CD8-positive, alpha-beta memory T cell (primary cell): ENCODE measurements around the gene POLQ. TPM values are rescaled to one million over a fixed set of nuclear protein-coding genes. Genes with fewer than 3 reads are reported as not detected.

Source experiments
- CTCF ChIA-PET: fragments of 350-600 bp; sonication (Branson Sonifier 250); formaldehyde crosslinking; loops from one replicate; lab custom pipeline; 2021; ENCODE audit warnings: antibody characterized with exemption; lab: Charles Lee
- POLR2A ChIA-PET: fragments of 350-600 bp; sonication (Branson Sonifier 250); formaldehyde crosslinking; loops from one replicate; lab custom pipeline; 2021; ENCODE audit warnings: antibody characterized with exemption; lab: Charles Lee
- DNase-seq, 5 donors: peaks; one replicate each; pipeline versions ENCODE4 v3.0.0 to v3.0.0-alpha.2; 2020 to 2022; ENCODE audit warnings: mixed read lengths in 1 of 5
- H3K27ac ChIP-seq: one replicate; pipeline ENCODE4 v1.7.0; 2013; ENCODE audit warnings: low read depth, mild to moderate bottlenecking, low read length, moderate library complexity
- H3K27me3 ChIP-seq: 2 replicates; pipeline ENCODE4 v1.7.0; 2013; ENCODE audit warnings: low read length, mild to moderate bottlenecking; ENCODE audit not compliant: insufficient read depth, poor library complexity, severe bottlenecking
- H3K36me3 ChIP-seq: 2 replicates; pipeline ENCODE4 v1.7.0; 2013; ENCODE audit warnings: mild to moderate bottlenecking, low read length, moderate library complexity; ENCODE audit not compliant: insufficient read depth
- H3K4me1 ChIP-seq: 2 replicates; pipeline ENCODE4 v1.7.0; 2013; ENCODE audit warnings: mild to moderate bottlenecking, low read length, moderate library complexity; ENCODE audit not compliant: insufficient read depth
- H3K4me3 ChIP-seq: 2 replicates; pipeline ENCODE4 v1.7.0; 2013; ENCODE audit warnings: mild to moderate bottlenecking, low read length
- H3K9me3 ChIP-seq: 2 replicates; pipeline ENCODE4 v1.7.0; 2013; ENCODE audit warnings: mild to moderate bottlenecking, low read length
- H3K27ac Mint-ChIP-seq, 8 donors: one replicate each; pipeline ENCODE4 v1.8.0; 2020 to 2021; ENCODE audit warnings: mixed read lengths in 8 of 8, mild to moderate bottlenecking in 6 of 8, inconsistent platforms in 3 of 8, moderate library complexity in 3 of 8
- H3K27me3 Mint-ChIP-seq, 2 donors: one replicate each; pipeline ENCODE4 v1.8.0; 2020 to 2021; ENCODE audit warnings: mixed read lengths in 2 of 2, mild to moderate bottlenecking in 1 of 2, moderate library complexity in 1 of 2
- H3K36me3 Mint-ChIP-seq, 3 donors: one replicate each; pipeline ENCODE4 v1.8.0; 2020 to 2021; ENCODE audit warnings: mixed read lengths in 3 of 3, inconsistent platforms in 1 of 3, mild to moderate bottlenecking in 1 of 3
- H3K4me1 Mint-ChIP-seq, 3 donors: one replicate each; pipeline ENCODE4 v1.8.0; 2020 to 2021; ENCODE audit warnings: mixed read lengths in 3 of 3, inconsistent platforms in 1 of 3, mild to moderate bottlenecking in 1 of 3
- H3K4me3 Mint-ChIP-seq, 7 donors: one replicate each; pipeline ENCODE4 v1.8.0; 2020 to 2021; ENCODE audit warnings: mixed read lengths in 7 of 7, mild to moderate bottlenecking in 6 of 7, moderate library complexity in 4 of 7, inconsistent platforms in 2 of 7
- H3K9me3 Mint-ChIP-seq, 5 donors: one replicate each; pipeline ENCODE4 v1.8.0; 2020 to 2022; ENCODE audit warnings: mixed read lengths in 5 of 5, mild to moderate bottlenecking in 3 of 5, moderate library complexity in 2 of 5, inconsistent platforms in 1 of 5
- polyA plus RNA-seq: library from polyadenylated mRNA; unstranded; fragments of 300-500 nt; fragmentation: Illumina TruSeq; gene quantifications from one replicate; pipeline ENCODE4 v1.2.3, GENCODE V29; 2021
- total RNA-seq, 2 experiments: library from RNA; stranded (reverse); gene quantifications; one replicate each; pipeline ENCODE4 v1.2.3, GENCODE V29; 2021

Gene POLQ
- total and polyA plus RNA-seq, 3 experiments from 2014 or later = 0.05 to 12.4 (median 12.4) TPM

DNA sequence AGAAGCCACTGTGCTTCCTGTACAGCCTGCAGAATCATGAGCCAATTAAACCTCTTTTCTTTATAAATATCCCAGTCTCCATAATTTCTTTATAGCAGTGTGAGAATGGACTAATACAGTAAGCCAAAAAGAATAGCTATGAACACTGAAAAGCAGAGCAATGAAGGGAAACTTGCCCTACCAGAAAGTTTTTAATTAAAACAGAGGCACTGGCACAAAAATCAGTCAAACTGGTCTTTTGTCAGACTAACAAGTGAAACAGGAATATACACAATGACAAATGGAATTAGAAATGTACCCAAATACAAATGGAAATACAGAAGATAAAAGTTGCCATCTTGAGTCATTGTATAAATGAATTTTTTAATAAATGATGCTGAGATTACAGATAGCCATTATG is 40.5 kb downstream of the POLQ start:
- Mint-ChIP-seq H3K4me1 (peaks cover 2 to 10% (median 5%) of the 10 kb centered on the region in 3 donors), H3K4me3 (no peak overlapping the region), H3K27ac (no peak overlapping the region), H3K27me3 (no peaks in the 10 kb centered on the region), H3K36me3 (no peaks in the 10 kb centered on the region), H3K9me3 (no peaks in the 10 kb centered on the region)
- Histone ChIP-seq H3K4me3 (no peak overlapping the region), H3K4me1 (no peaks in the 10 kb centered on the region), H3K9me3 (no peaks in the 10 kb centered on the region), H3K27ac (no peak overlapping the region), H3K36me3 (no peaks in the 10 kb centered on the region), H3K27me3 (no peaks in the 10 kb centered on the region)
- POLR2A ChIA-PET = no interaction called here
- CTCF ChIA-PET = no interaction called here
- DNase-seq = no peak

DNA sequence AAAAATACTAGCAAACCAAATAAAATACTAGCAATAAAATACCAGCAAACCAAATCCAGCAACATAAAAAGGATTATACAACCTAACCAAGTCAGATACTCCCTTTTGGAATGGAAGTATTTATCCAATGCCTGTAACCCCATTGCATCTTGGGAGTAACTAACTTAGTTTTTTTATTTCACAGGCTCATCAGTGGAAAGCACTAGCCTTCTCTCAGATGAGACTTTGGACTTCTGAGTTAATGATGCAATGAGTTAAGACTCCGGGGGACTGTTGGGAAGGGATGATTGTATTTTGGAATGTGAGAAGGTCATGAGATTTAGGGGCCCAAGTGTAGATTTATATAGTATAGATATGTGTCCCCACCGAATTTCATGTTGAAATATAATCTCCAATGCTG is 41.2 kb downstream of the POLQ start:
- Mint-ChIP-seq H3K27me3 (no peaks in the 10 kb centered on the region), H3K36me3 (no peaks in the 10 kb centered on the region), H3K4me3 (no peak overlapping the region), H3K9me3 (no peaks in the 10 kb centered on the region), H3K27ac (no peak overlapping the region), H3K4me1 (peaks cover 2 to 10% (median 5%) of the 10 kb centered on the region in 3 donors)
- no peak for DNase-seq
- H3K4me3 ChIP-seq = no peak overlapping the region
- H3K9me3 ChIP-seq = no peaks in the 10 kb centered on the region
- ChIA-PET CTCF (no interaction called here), POLR2A (no interaction called here)
- no peaks in the 10 kb centered on the region for H3K4me1 ChIP-seq
- no peaks in the 10 kb centered on the region for H3K27me3 ChIP-seq
- no peak overlapping the region for H3K27ac ChIP-seq
- no peaks in the 10 kb centered on the region for H3K36me3 ChIP-seq

DNA sequence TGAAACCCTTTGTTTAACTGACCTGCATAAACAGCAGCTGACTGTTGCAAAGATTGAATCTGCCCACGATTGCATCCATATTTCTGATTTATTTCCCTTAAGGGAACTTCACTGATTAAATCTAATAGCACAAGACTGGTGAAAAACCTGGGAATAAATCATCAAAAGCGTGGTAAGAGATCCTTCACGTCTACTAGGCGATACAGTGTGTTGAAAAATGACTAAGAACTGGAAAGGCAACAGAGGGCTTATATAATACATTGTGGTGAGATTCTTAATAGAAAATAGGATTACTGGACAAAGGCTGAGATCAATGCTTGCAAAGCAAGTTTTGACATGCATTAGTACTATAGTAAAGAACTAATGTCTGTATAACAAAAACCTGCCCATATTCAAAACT is 49.0 kb downstream of the POLQ start:
- H3K4me3 Mint-ChIP-seq = no peak overlapping the region
- Histone ChIP-seq H3K4me3 (no peak overlapping the region), H3K36me3 (no peaks in the 10 kb centered on the region), H3K9me3 (no peaks in the 10 kb centered on the region), H3K27me3 (no peaks in the 10 kb centered on the region), H3K27ac (no peak overlapping the region), H3K4me1 (no peaks in the 10 kb centered on the region)
- no peak for DNase-seq
- H3K27me3 Mint-ChIP-seq = no peaks in the 10 kb centered on the region
- ChIA-PET POLR2A (no interaction called here), CTCF (no interaction called here)
- no peaks in the 10 kb centered on the region for H3K9me3 Mint-ChIP-seq
- no peaks in the 10 kb centered on the region for H3K36me3 Mint-ChIP-seq
- no peaks in the 10 kb centered on the region for H3K4me1 Mint-ChIP-seq
- H3K27ac Mint-ChIP-seq = no peak overlapping the region

DNA sequence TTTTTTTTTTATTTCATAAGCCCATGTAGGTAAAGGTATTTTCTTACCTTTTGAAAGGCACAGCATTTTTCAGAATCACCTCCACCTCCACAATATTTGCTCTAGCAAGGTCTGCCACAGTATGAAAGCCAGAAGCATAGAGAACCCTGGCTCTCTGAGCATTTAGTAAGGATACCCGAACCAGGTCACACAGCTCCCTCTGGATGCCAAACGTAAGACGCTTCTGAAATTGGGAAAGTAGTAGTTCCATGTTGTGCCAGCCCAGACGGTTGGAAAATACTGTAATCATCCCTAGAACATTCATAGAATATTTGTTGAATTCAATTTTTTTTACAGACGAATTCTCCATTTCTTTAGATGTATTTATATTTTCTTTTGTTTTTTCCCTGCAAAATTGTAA is 52.4 kb downstream of the POLQ start:
- no peak for DNase-seq
- Mint-ChIP-seq H3K36me3 (no peaks in the 10 kb centered on the region), H3K4me1 (no peaks in the 10 kb centered on the region), H3K27me3 (no peaks in the 10 kb centered on the region), H3K9me3 (no peaks in the 10 kb centered on the region), H3K27ac (no peak overlapping the region), H3K4me3 (no peak overlapping the region)
- Histone ChIP-seq H3K9me3 (no peaks in the 10 kb centered on the region), H3K27ac (no peak overlapping the region), H3K36me3 (no peaks in the 10 kb centered on the region), H3K4me3 (no peak overlapping the region), H3K27me3 (no peaks in the 10 kb centered on the region), H3K4me1 (no peaks in the 10 kb centered on the region)
- ChIA-PET POLR2A (no interaction called here), CTCF (no interaction called here)

DNA sequence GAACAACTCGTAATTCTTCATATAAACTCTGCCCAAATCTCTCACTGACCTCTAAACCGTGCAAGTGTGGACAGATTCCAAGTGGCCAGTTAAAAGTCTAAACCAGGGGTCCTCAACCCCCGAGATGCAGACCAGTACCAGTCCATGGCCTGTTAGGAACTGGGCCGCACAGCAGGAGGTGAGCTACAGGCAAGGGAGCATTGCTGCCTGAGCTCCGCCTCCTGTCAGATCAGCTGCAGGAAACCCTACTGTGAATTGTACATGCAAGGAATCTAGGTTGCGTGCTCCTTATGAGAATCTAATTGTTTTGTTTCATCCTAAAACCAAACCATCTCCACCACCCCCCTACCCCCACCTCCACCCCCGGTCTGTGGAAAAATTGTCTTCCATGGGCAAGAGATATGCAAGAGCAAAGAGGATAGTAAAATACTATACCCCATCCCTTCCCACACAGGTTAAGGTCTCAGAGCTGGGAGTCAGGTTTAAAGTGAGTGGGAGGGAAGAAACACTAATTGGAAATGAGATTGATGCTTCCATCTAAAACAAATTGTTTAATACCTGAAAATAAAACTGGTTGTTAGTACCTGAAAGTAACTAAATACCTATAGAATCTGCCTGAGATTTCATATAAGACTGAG is 54.0 kb downstream of the POLQ start:
- no peaks in the 10 kb centered on the region for H3K36me3 ChIP-seq
- Mint-ChIP-seq H3K9me3 (no peaks in the 10 kb centered on the region), H3K4me1 (no peaks in the 10 kb centered on the region)

DNA sequence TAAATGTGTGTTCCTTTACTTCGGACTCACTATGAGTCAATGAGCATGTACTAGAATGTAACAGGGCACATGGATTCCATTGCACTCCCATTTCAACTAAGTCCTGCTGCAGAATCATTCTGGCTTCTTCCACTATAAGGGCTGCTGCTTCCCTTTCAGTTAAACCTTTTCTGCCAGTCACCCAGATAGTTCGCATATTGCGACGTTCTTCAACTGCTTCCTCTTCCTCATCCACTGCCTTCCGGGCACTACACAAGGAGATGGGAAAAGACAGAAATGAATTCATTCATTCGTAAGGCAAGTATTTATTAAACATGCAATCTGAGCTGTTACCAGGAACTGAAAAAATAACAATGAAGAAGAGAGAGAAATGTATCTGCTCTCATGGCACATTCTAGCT is 55.6 kb downstream of the POLQ start:
- Histone ChIP-seq H3K27me3 (no peaks in the 10 kb centered on the region), H3K4me3 (no peak overlapping the region), H3K4me1 (no peaks in the 10 kb centered on the region), H3K9me3 (no peaks in the 10 kb centered on the region), H3K36me3 (no peaks in the 10 kb centered on the region), H3K27ac (no peak overlapping the region)
- no peaks in the 10 kb centered on the region for H3K9me3 Mint-ChIP-seq
- ChIA-PET CTCF (no interaction called here), POLR2A (no interaction called here)
- H3K27ac Mint-ChIP-seq = no peak overlapping the region
- no peak overlapping the region for H3K4me3 Mint-ChIP-seq
- no peaks in the 10 kb centered on the region for H3K27me3 Mint-ChIP-seq
- H3K4me1 Mint-ChIP-seq = no peaks in the 10 kb centered on the region
- no peak for DNase-seq
- H3K36me3 Mint-ChIP-seq = no peaks in the 10 kb centered on the region

More for the DNA sequence above, 54.0 kb downstream of the POLQ start:
- Histone ChIP-seq H3K4me1 (no peaks in the 10 kb centered on the region), H3K4me3 (no peak overlapping the region), H3K27ac (no peak overlapping the region), H3K27me3 (no peaks in the 10 kb centered on the region), H3K9me3 (no peaks in the 10 kb centered on the region)
- CTCF ChIA-PET = interaction anchor here (0.6 kb wide), 1 partner anchor 124 kb away, joined by 3 read pairs; no protein-coding TSS in a partner anchor
- H3K36me3 Mint-ChIP-seq = no peaks in the 10 kb centered on the region
- H3K27me3 Mint-ChIP-seq = no peaks in the 10 kb centered on the region
- H3K4me3 Mint-ChIP-seq = no peak overlapping the region
- no peak for DNase-seq
- POLR2A ChIA-PET = no interaction called here
- H3K27ac Mint-ChIP-seq = no peak overlapping the region

DNA sequence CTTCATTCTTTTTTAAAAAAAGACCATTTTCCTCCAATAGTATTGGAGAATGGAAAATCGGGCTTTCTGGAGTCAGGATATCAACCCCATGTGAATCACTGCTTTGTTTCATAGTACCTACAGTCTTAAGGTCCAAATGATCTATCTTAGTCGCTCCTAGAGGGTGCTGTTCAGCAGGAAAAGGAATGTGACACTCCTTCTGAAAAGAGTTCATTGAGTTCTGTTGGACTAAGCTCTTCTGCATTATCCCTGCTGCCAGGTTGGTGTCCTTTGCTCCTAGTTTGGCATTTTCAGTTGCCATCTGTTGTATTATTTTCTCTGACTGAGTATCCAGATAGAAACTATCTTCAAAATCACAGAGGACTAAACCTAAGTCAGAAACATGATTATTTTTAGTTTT is 57.2 kb downstream of the POLQ start:
- POLR2A ChIA-PET = no interaction called here
- Mint-ChIP-seq H3K4me3 (no peak overlapping the region), H3K27me3 (no peaks in the 10 kb centered on the region), H3K36me3 (no peaks in the 10 kb centered on the region), H3K4me1 (no peaks in the 10 kb centered on the region), H3K27ac (no peak overlapping the region), H3K9me3 (no peaks in the 10 kb centered on the region)
- no peaks in the 10 kb centered on the region for H3K36me3 ChIP-seq
- H3K27me3 ChIP-seq = no peaks in the 10 kb centered on the region
- H3K4me3 ChIP-seq = no peak overlapping the region
- no peaks in the 10 kb centered on the region for H3K4me1 ChIP-seq
- no peak for DNase-seq
- CTCF ChIA-PET = no interaction called here
- no peaks in the 10 kb centered on the region for H3K9me3 ChIP-seq
- no peak overlapping the region for H3K27ac ChIP-seq

DNA sequence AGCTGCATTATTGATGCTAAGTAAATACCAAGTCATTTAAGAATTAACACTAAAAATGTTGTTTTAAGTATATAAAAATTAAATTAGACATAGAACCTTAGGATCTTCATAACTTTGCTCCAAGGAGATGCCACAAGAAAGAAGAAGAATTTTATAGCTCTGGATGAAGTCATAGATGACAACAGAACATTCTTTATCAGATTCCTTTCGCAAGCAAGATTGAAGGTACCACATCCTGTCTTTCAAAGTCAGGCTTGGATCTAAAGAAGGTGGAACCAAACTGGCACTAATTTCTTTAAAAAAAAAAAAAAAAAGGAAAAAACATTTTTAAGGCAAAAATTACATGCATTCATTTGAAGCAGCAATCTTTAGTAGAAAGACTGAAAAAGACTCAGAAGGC is 62.5 kb downstream of the POLQ start:
- Histone ChIP-seq H3K4me1 (no peaks in the 10 kb centered on the region), H3K4me3 (no peak overlapping the region), H3K36me3 (no peaks in the 10 kb centered on the region), H3K9me3 (no peaks in the 10 kb centered on the region), H3K27ac (no peak overlapping the region), H3K27me3 (no peaks in the 10 kb centered on the region)
- Mint-ChIP-seq H3K4me1 (no peaks in the 10 kb centered on the region), H3K4me3 (no peak overlapping the region), H3K27me3 (no peaks in the 10 kb centered on the region), H3K27ac (no peak overlapping the region), H3K9me3 (no peaks in the 10 kb centered on the region), H3K36me3 (no peaks in the 10 kb centered on the region)
- ChIA-PET POLR2A (no interaction called here), CTCF (no interaction called here)
- DNase-seq = no peak
